Measurements from ENCODE around the gene NCK2. TPM values are rescaled to one million over a fixed set of nuclear protein-coding genes. Genes with fewer than 3 reads are reported as not detected.

The NCK2 gene
- total RNA-seq, 4 donors from 2014 or later = 14.7 to 47.5 (median 29.3) TPM

- no peak for DNase-seq
- no peak for TF ChIP-seq POLR2A (IDR thresholded peaks at IDR 0.05)
- no peak for TF ChIP-seq CTCF (IDR thresholded peaks at IDR 0.05)
- Histone ChIP-seq H3K36me3 (no peaks in the 10 kb centered on the region), H3K9me3 (no peaks in the 10 kb centered on the region), H3K27ac (no peak overlapping the region), H3K4me3 (no peak overlapping the region), H3K27me3 (no peaks in the 10 kb centered on the region), H3K4me1 (no peaks in the 10 kb centered on the region)
- intact Hi-C loops (cut with DNase I; ENCODE audit: low total_unique reads) = no loop called here
These were observed 17.3 kb downstream of the NCK2 start for GRCh38 chr2:105761931-105762515.

- TF ChIP-seq POLR2A (IDR thresholded peaks at IDR 0.05) (no peak), CTCF (IDR thresholded peaks at IDR 0.05) (no peak)
- H3K27me3 ChIP-seq = no peaks in the 10 kb centered on the region
- no peaks in the 10 kb centered on the region for H3K36me3 ChIP-seq
- no peaks in the 10 kb centered on the region for H3K4me1 ChIP-seq
- no peak overlapping the region for H3K4me3 ChIP-seq
- no peak for DNase-seq
- no peak overlapping the region for H3K27ac ChIP-seq
- intact Hi-C loops (cut with DNase I; ENCODE audit: low total_unique reads) = no loop called here
- H3K9me3 ChIP-seq = no peaks in the 10 kb centered on the region
These were observed 18.4 kb downstream of the NCK2 start for GRCh38 chr2:105763076-105763475.

- intact Hi-C loops (cut with DNase I; ENCODE audit: low total_unique reads) = no loop called here
- peaks cover 0 to 1% of the 10 kb centered on the region in 2 donors for H3K4me1 ChIP-seq
- TF ChIP-seq POLR2A (IDR thresholded peaks at IDR 0.05) (no peak), CTCF (IDR thresholded peaks at IDR 0.05) (no peak)
- DNase-seq = no peak
- H3K36me3 ChIP-seq = no peaks in the 10 kb centered on the region
- no peaks in the 10 kb centered on the region for H3K9me3 ChIP-seq
- no peaks in the 10 kb centered on the region for H3K27me3 ChIP-seq
- H3K4me3 ChIP-seq = no peak overlapping the region
- no peak overlapping the region for H3K27ac ChIP-seq
These were observed 19.3 kb downstream of the NCK2 start for GRCh38 chr2:105764059-105764458.

GRCh38 chr2:105765415-105766299 is 20.9 kb downstream of the NCK2 start:
- TF ChIP-seq POLR2A (IDR thresholded peaks at IDR 0.05) (no peak), CTCF (IDR thresholded peaks at IDR 0.05) (no peak)
- no peaks in the 10 kb centered on the region for H3K36me3 ChIP-seq
- intact Hi-C loops (cut with DNase I; ENCODE audit: low total_unique reads) = no loop called here
- DNase-seq = no peak
- peaks cover 0 to 6% of the 10 kb centered on the region in 2 donors for H3K4me1 ChIP-seq
- no peak overlapping the region for H3K27ac ChIP-seq
- H3K4me3 ChIP-seq = no peak overlapping the region
- no peaks in the 10 kb centered on the region for H3K27me3 ChIP-seq
- H3K9me3 ChIP-seq = no peaks in the 10 kb centered on the region

- no peak for DNase-seq
- intact Hi-C loops (cut with DNase I; ENCODE audit: low total_unique reads) = no loop called here
These were observed 21.7 kb downstream of the NCK2 start for GRCh38 chr2:105766300-105766866.

More at GRCh38 chr2:105766300-105766866, 21.7 kb downstream of the NCK2 start:
- Histone ChIP-seq H3K4me3 (no peak overlapping the region), H3K27ac (no peak overlapping the region), H3K9me3 (no peaks in the 10 kb centered on the region), H3K36me3 (no peaks in the 10 kb centered on the region), H3K4me1 (peaks cover 0 to 6% of the 10 kb centered on the region in 2 donors), H3K27me3 (no peaks in the 10 kb centered on the region)
- TF ChIP-seq POLR2A (IDR thresholded peaks at IDR 0.05) (no peak), CTCF (IDR thresholded peaks at IDR 0.05) (no peak)
